CD4-positive, alpha-beta T cell (primary cell): ENCODE measurements around the gene MITF. TPM values are rescaled to one million over a fixed set of nuclear protein-coding genes. Genes with fewer than 3 reads are reported as not detected.

Experiments
- ATAC-seq: fragments of 200-7000 bp; cut with Tn5 transposase; one replicate; pipeline ENCODE4 v1.10.0; 2022; ENCODE audit warnings: mild to moderate bottlenecking; ENCODE audit not compliant: poor library complexity
- CTCF ChIA-PET: fragments of 350-600 bp; sonication (Branson Sonifier 250); formaldehyde crosslinking; loops from one replicate; lab custom pipeline; 2021; ENCODE audit warnings: antibody characterized with exemption, inconsistent platforms; lab: Charles Lee
- POLR2A ChIA-PET: fragments of 350-600 bp; sonication (Branson Sonifier 250); formaldehyde crosslinking; loops from one replicate; lab custom pipeline; 2021; ENCODE audit warnings: antibody characterized with exemption, inconsistent platforms; lab: Charles Lee
- DNase-seq, 14 experiments: peaks; one replicate each; pipeline ENCODE4 v3.0.0-alpha.2; 2013 to 2020; ENCODE audit warnings: mixed read lengths in 2 of 14
- H3K27ac ChIP-seq, 2 donors: one replicate each; pipeline versions ENCODE4 v1.5.1 to v1.7.0; 2013; ENCODE audit warnings: low read length in 2 of 2, low read depth in 1 of 2, mild to moderate bottlenecking in 1 of 2
- H3K27me3 ChIP-seq, 2 experiments: 1 replicate in 1 of 2; 2 replicates in 1 of 2; pipeline versions ENCODE4 v1.6.1 to v1.7.0; 2013; ENCODE audit warnings: low read length in 2 of 2, control low read depth in 1 of 2, mild to moderate bottlenecking in 1 of 2, moderate library complexity in 1 of 2; ENCODE audit not compliant: insufficient read depth in 2 of 2, control insufficient read depth in 1 of 2
- H3K36me3 ChIP-seq: one replicate; pipeline ENCODE4 v1.6.1; 2013; ENCODE audit warnings: low read length, control low read depth; ENCODE audit not compliant: insufficient read depth
- H3K4me1 ChIP-seq: one replicate; pipeline ENCODE4 v1.6.1; 2013; ENCODE audit warnings: low read length, control low read depth; ENCODE audit not compliant: insufficient read depth
- H3K4me3 ChIP-seq: one replicate; pipeline ENCODE4 v1.5.1; 2013; ENCODE audit warnings: mild to moderate bottlenecking, low read length, moderate library complexity
- H3K9me3 ChIP-seq, 2 experiments: 1 replicate in 1 of 2; 2 replicates in 1 of 2; pipeline versions ENCODE4 v1.6.1 to v1.7.0; 2013; ENCODE audit warnings: low read length in 2 of 2, mild to moderate bottlenecking in 2 of 2, control low read depth in 1 of 2, moderate library complexity in 1 of 2; ENCODE audit not compliant: control insufficient read depth in 1 of 2, insufficient read depth in 1 of 2
- H3K27ac Mint-ChIP-seq: one replicate; pipeline ENCODE4 v1.8.0; 2020; ENCODE audit warnings: mixed read lengths
- H3K27me3 Mint-ChIP-seq: one replicate; pipeline ENCODE4 v1.8.0; 2021; ENCODE audit warnings: mixed read lengths
- H3K36me3 Mint-ChIP-seq: one replicate; pipeline ENCODE4 v1.8.0; 2021; ENCODE audit warnings: low read depth, mixed read lengths
- H3K4me1 Mint-ChIP-seq: one replicate; pipeline ENCODE4 v1.8.0; 2021; ENCODE audit warnings: low read depth, mixed read lengths
- H3K4me3 Mint-ChIP-seq: one replicate; pipeline ENCODE4 v1.8.0; 2020; ENCODE audit warnings: mild to moderate bottlenecking, mixed read lengths
- H3K9me3 Mint-ChIP-seq: one replicate; pipeline ENCODE4 v1.8.0; 2020; ENCODE audit warnings: mixed read lengths
- intact Hi-C, 2 experiments: fragments of 100-400 bp; cut with DNase I in 1 of 2; cut with micrococcal nuclease in 1 of 2; formaldehyde crosslinking; loops; one replicate each; pipeline versions ENCODE4 v1.15.1 to v1.9.0; 2023 to 2025; cut with DNase I, micrococcal nuclease
- total RNA-seq, 174 experiments: library from RNA in 2 of 174; stranded (reverse) in 2 of 174; gene quantifications; one replicate each; pipeline ENCODE4 v1.2.3 and lab custom pipeline; 2021 to 2026
- TF ChIP-seq, protein P1 (sequence below): fragments of 200-600 bp; IDR thresholded peaks from one replicate; pipeline ENCODE4 v1.8.0; 2022; ENCODE audit warnings: antibody characterized with exemption, mild to moderate bottlenecking

MITF gene
- total RNA-seq, 2 experiments from 2014 or later = not detected

DNA sequence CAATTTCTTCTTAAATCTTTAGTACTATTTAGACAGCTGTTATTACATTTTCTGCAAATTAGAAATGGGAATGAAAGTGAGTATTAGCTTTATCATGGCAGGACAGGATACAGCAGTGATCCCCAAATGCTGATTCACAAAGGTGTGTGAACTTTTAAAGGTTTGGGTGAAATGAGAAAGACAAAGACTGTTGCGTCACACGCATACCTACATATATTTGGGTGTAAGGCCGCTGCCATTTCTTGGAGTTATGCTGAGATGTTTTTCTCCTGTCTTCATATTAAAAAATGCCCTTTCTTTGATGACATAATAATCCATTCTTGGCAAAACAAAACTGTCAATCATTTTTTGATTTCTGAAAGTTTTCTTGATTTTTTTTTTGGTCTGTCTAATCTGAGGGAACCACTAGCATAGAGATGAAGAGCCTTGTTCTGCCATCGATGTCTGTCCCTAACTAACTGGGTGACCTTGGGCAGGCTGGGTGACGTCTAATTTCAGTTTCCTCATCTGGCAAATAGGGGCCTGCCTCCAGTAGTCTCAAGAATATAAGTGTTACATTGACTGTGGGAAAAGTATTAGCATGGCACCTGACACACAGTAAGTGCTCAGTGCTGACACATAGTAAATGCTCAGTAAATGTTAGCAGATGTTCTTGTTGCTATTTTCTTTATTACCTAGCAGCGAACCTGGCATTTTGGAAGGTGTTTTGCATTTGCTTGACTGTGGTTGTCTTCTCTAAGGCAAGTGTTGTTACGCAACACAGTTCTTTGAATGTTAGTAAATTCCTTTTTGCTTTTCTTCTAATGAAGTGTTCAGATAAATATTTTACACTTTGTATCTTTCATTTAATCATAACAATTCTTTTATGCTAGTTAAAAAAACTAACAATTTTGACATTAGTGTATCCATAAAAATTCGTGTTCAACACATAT is 5.0 kb downstream of the MITF start:
- ATAC-seq (no peak), DNase-seq (no peak)
- H3K9me3 ChIP-seq = no peaks in the 10 kb centered on the region
- ChIA-PET POLR2A (no interaction called here), CTCF (no interaction called here)
- H3K27me3 ChIP-seq = peaks cover 6 to 20% of the 10 kb centered on the region in 2 experiments
- H3K27ac ChIP-seq = no peak overlapping the region
- intact Hi-C loops = no loop called here
- TF ChIP-seq, protein P1, sequence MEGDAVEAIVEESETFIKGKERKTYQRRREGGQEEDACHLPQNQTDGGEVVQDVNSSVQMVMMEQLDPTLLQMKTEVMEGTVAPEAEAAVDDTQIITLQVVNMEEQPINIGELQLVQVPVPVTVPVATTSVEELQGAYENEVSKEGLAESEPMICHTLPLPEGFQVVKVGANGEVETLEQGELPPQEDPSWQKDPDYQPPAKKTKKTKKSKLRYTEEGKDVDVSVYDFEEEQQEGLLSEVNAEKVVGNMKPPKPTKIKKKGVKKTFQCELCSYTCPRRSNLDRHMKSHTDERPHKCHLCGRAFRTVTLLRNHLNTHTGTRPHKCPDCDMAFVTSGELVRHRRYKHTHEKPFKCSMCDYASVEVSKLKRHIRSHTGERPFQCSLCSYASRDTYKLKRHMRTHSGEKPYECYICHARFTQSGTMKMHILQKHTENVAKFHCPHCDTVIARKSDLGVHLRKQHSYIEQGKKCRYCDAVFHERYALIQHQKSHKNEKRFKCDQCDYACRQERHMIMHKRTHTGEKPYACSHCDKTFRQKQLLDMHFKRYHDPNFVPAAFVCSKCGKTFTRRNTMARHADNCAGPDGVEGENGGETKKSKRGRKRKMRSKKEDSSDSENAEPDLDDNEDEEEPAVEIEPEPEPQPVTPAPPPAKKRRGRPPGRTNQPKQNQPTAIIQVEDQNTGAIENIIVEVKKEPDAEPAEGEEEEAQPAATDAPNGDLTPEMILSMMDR = no peak
- H3K4me3 ChIP-seq = no peak overlapping the region
- Mint-ChIP-seq H3K27me3 (peaks cover 35% of the 10 kb centered on the region), H3K4me3 (no peak overlapping the region), H3K9me3 (no peaks in the 10 kb centered on the region), H3K36me3 (no peaks in the 10 kb centered on the region), H3K4me1 (peaks cover 16% of the 10 kb centered on the region), H3K27ac (no peak overlapping the region)
- no peaks in the 10 kb centered on the region for H3K36me3 ChIP-seq
- H3K4me1 ChIP-seq = peaks cover 12% of the 10 kb centered on the region

DNA sequence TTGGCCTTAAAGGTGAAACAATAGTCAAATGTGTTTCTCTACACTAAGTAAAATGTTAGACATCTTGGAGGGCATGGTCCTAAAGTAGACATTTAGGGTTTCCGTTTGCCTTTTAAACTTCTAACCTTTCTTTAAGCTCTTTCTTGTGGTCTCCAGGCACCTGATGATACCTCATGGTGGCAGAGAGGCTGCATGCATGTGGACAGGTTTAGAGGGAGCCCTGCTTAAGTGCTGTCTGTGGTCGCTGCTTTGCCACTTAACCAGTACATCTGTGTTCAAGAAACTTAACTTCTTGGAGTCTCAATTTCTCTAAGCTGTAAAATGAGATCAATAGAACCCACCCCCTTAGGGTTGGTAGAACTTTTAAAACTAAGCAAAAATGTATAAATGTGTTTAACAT is 6.2 kb downstream of the MITF start:
- H3K36me3 Mint-ChIP-seq = no peaks in the 10 kb centered on the region
- no peak overlapping the region for H3K27ac Mint-ChIP-seq
- ChIA-PET CTCF (no interaction called here), POLR2A (no interaction called here)
- Histone ChIP-seq H3K4me1 (peaks cover 2% of the 10 kb centered on the region), H3K27me3 (peaks cover 6 to 9% of the 10 kb centered on the region in 2 experiments), H3K4me3 (no peak overlapping the region), H3K36me3 (no peaks in the 10 kb centered on the region), H3K9me3 (no peaks in the 10 kb centered on the region), H3K27ac (no peak overlapping the region)
- no peak for DNase-seq
- no peak overlapping the region for H3K4me3 Mint-ChIP-seq
- no peaks in the 10 kb centered on the region for H3K9me3 Mint-ChIP-seq
- ATAC-seq = no peak
- TF ChIP-seq, protein P1 = no peak
- peaks cover 13% of the 10 kb centered on the region for H3K4me1 Mint-ChIP-seq
- peaks cover 29% of the 10 kb centered on the region for H3K27me3 Mint-ChIP-seq
- intact Hi-C loops = no loop called here

DNA sequence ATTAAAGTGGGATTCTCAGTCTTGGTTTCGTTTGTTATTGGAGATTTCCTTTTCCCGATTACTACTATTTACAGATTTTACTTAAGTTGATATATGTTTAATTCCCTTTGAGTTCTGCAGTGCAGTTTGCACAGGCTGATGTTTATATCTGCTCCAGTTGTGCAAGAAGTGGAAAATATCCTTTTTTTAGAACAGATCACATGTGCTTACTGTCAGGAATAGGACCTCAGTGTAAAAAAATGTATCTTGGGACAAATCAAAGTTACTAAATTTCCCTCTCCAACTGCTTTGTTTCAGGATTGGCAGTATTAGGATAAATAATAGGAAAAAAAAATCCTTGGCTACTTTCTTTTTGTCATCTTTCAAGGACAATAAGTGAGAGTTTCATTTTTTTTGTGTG is 6.9 kb downstream of the MITF start:
- peaks cover 10% of the 10 kb centered on the region for H3K4me1 Mint-ChIP-seq
- H3K27ac Mint-ChIP-seq = no peak overlapping the region
- Histone ChIP-seq H3K36me3 (no peaks in the 10 kb centered on the region), H3K4me1 (peaks cover 2% of the 10 kb centered on the region), H3K27ac (no peak overlapping the region), H3K27me3 (peaks cover 4 to 6% of the 10 kb centered on the region in 2 experiments), H3K9me3 (no peaks in the 10 kb centered on the region), H3K4me3 (no peak overlapping the region)
- intact Hi-C loops = no loop called here
- TF ChIP-seq, protein P1 = no peak
- DNase-seq (no peak), ATAC-seq (no peak)
- H3K27me3 Mint-ChIP-seq = peaks cover 23% of the 10 kb centered on the region
- no peak overlapping the region for H3K4me3 Mint-ChIP-seq
- H3K9me3 Mint-ChIP-seq = no peaks in the 10 kb centered on the region
- ChIA-PET CTCF (no interaction called here), POLR2A (no interaction called here)
- H3K36me3 Mint-ChIP-seq = no peaks in the 10 kb centered on the region
